ENCODE measurements around the gene IFI44. TPM values are rescaled to one million over a fixed set of nuclear protein-coding genes. Genes with fewer than 3 reads are reported as not detected.

Gene IFI44
- total RNA-seq, 4 donors from 2014 or later = 2.6 to 3.1 (median 2.8) TPM

GRCh38 chr1:78688697-78689096 is 39.1 kb downstream of the IFI44 start:
- TF ChIP-seq POLR2A (IDR thresholded peaks at IDR 0.05) (no peak), CTCF (IDR thresholded peaks at IDR 0.05 in 4 of 5, conservative IDR thresholded peaks at IDR 0.05 in 1 of 5) (no peak)
- no peak overlapping the region for H3K27ac ChIP-seq
- DNase-seq (no peak), ATAC-seq (no peak)
- H3K27me3 ChIP-seq = no peaks in the 10 kb centered on the region
- H3K36me3 ChIP-seq = no peaks in the 10 kb centered on the region
- no peaks in the 10 kb centered on the region for H3K4me1 ChIP-seq
- no peak overlapping the region for H3K4me3 ChIP-seq
- no peaks in the 10 kb centered on the region for H3K9me3 ChIP-seq
- in situ Hi-C loops (cut with MboI; ENCODE audit: low sequenced_read_pairs in 4 of 4) (loop anchor here in 1 of 4 donors (10.0 kb wide), 1 partner anchor 554 kb away; no protein-coding TSS in a partner anchor), intact Hi-C loops (cut with DNase I; ENCODE audit: low total_unique reads) (no loop called here)

GRCh38 chr1:78690516-78690915 is 40.9 kb downstream of the IFI44 start:
- H3K9me3 ChIP-seq = no peaks in the 10 kb centered on the region
- no peak overlapping the region for H3K27ac ChIP-seq
- TF ChIP-seq POLR2A (IDR thresholded peaks at IDR 0.05) = no peak
- no peak for TF ChIP-seq CTCF (IDR thresholded peaks at IDR 0.05 in 4 of 5, conservative IDR thresholded peaks at IDR 0.05 in 1 of 5)
- in situ Hi-C loops (cut with MboI; ENCODE audit: low sequenced_read_pairs in 4 of 4) = no loop called here
- H3K4me3 ChIP-seq = no peak overlapping the region
- intact Hi-C loops (cut with DNase I; ENCODE audit: low total_unique reads) = no loop called here
- DNase-seq = no peak
- H3K27me3 ChIP-seq = no peaks in the 10 kb centered on the region
- no peaks in the 10 kb centered on the region for H3K4me1 ChIP-seq
- no peaks in the 10 kb centered on the region for H3K36me3 ChIP-seq
- ATAC-seq = no peak

- in situ Hi-C loops (cut with MboI; ENCODE audit: low sequenced_read_pairs in 4 of 4) = no loop called here
- H3K4me1 ChIP-seq = no peaks in the 10 kb centered on the region
- ATAC-seq (no peak), DNase-seq (no peak)
- no peaks in the 10 kb centered on the region for H3K36me3 ChIP-seq
- no peaks in the 10 kb centered on the region for H3K27me3 ChIP-seq
- TF ChIP-seq CTCF (IDR thresholded peaks at IDR 0.05 in 4 of 5, conservative IDR thresholded peaks at IDR 0.05 in 1 of 5) = no peak
- TF ChIP-seq POLR2A (IDR thresholded peaks at IDR 0.05) = no peak
- no peak overlapping the region for H3K27ac ChIP-seq
- no peaks in the 10 kb centered on the region for H3K9me3 ChIP-seq
- intact Hi-C loops (cut with DNase I; ENCODE audit: low total_unique reads) = no loop called here
- no peak overlapping the region for H3K4me3 ChIP-seq
These were observed 42.5 kb downstream of the IFI44 start for GRCh38 chr1:78691995-78692747.

GRCh38 chr1:78699813-78700212 is 50.2 kb downstream of the IFI44 start:
- DNase-seq = no peak
- intact Hi-C loops (cut with DNase I; ENCODE audit: low total_unique reads) (no loop called here), in situ Hi-C loops (cut with MboI; ENCODE audit: low sequenced_read_pairs in 4 of 4) (no loop called here)
- TF ChIP-seq POLR2A (IDR thresholded peaks at IDR 0.05) = no peak
- no peak for TF ChIP-seq CTCF (IDR thresholded peaks at IDR 0.05 in 4 of 5, conservative IDR thresholded peaks at IDR 0.05 in 1 of 5)
- H3K27ac ChIP-seq = no peak overlapping the region
- ATAC-seq = no peak
- H3K4me1 ChIP-seq = no peaks in the 10 kb centered on the region
- no peaks in the 10 kb centered on the region for H3K36me3 ChIP-seq
- H3K9me3 ChIP-seq = no peaks in the 10 kb centered on the region
- no peak overlapping the region for H3K4me3 ChIP-seq
- no peaks in the 10 kb centered on the region for H3K27me3 ChIP-seq

- H3K36me3 ChIP-seq = no peaks in the 10 kb centered on the region
- DNase-seq (no peak), ATAC-seq (no peak)
- no peaks in the 10 kb centered on the region for H3K4me1 ChIP-seq
- intact Hi-C loops (cut with DNase I; ENCODE audit: low total_unique reads) = no loop called here
- no peak for TF ChIP-seq POLR2A (IDR thresholded peaks at IDR 0.05)
- no peak for TF ChIP-seq CTCF (IDR thresholded peaks at IDR 0.05 in 4 of 5, conservative IDR thresholded peaks at IDR 0.05 in 1 of 5)
- no peaks in the 10 kb centered on the region for H3K9me3 ChIP-seq
- H3K27ac ChIP-seq = no peak overlapping the region
- no peaks in the 10 kb centered on the region for H3K27me3 ChIP-seq
- in situ Hi-C loops (cut with MboI; ENCODE audit: low sequenced_read_pairs in 4 of 4) = no loop called here
- H3K4me3 ChIP-seq = no peak overlapping the region
These were observed 52.8 kb downstream of the IFI44 start for GRCh38 chr1:78702426-78702825.

Measured in gastrocnemius medialis (tissue), 4 donors.